ENCODE data around the gene RTEL1.

- TF ChIP-seq CTCF (IDR thresholded peaks at IDR 0.05) (no peak), POLR2A (IDR thresholded peaks at IDR 0.05) (no peak)
These were observed 46.5 kb upstream of the RTEL1 start for GRCh38 chr20:63611646-63612045.

Data from lower leg skin (tissue), 3 donors.